HS-5 (cell line): ENCODE data around the gene HELB.

Experiments used
- DNase-seq: peaks from one replicate; pipeline ENCODE4 v3.0.0-alpha.2; 2012; ENCODE audit warnings: low read depth

Gene HELB

GRCh38 chr12:66365718-66366490 lies 63.6 kb downstream of the HELB start:
- DNase-seq, result peak; percentile 19

GRCh38 chr12:66367015-66367667 lies 64.8 kb downstream of the HELB start:
- no peak for DNase-seq

- DNase-seq, result no peak
Measured at GRCh38 chr12:66371982-66372381, 69.7 kb downstream of the HELB start.

GRCh38 chr12:66375560-66375959 lies 73.3 kb downstream of the HELB start:
- DNase-seq, result no peak

GRCh38 chr12:66379616-66380015 lies 77.3 kb downstream of the HELB start:
- DNase-seq, result no peak

GRCh38 chr12:66380769-66381535 lies 78.7 kb downstream of the HELB start:
- DNase-seq, result no peak

GRCh38 chr12:66387117-66387516 lies 84.8 kb downstream of the HELB start:
- DNase-seq, result no peak
